ENCODE measurements around the gene MIOX. TPM values are rescaled to one million over a fixed set of nuclear protein-coding genes. Genes with fewer than 3 reads are reported as not detected.
A peak's percentile ranks its signal among the peaks of the same experiment; 100 is the strongest.

MIOX gene
- total and polyA plus RNA-seq, 2 of the 13 experiments (the other 11 are each of a cell fraction or from before 2014, with no cell fraction given) = 1.5 to 2.9 TPM

DNA sequence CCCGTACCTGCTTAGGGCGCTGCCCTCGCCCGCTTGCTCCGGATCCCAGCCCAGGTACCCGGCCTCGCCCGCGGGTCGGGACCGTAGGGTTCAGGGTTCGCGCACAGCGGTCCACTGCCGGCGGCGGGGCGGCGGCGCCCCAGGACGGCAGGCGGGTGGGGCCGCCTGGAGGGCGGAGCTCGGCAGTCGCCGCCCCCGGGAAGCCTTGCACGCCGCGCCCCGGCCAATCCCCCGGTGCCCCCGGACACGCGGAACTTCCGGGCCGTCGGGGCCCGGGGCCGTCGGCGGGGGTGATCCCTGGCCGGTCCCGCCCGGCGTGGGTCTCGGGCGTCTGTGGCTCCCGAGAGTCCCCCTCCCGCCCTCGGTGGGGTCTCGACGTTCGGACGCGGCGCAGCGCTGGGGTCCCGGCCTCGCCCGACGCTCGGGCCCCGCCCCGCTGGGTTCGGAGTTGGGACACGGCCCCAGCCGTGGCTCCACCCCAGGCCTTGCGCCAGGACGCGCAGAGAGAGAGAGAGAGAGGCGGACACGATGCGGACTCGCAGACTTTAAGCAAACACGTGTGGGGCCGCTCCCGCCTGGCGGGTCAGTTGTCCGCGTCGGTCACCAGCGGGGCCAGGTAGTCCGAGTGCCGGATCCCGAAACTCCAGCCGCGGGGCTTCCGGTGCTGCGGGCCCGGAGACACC lies 43.4 kb downstream of the MIOX start, which contains the start of gene TYMP (continued):
- TF ChIP-seq, protein P1, sequence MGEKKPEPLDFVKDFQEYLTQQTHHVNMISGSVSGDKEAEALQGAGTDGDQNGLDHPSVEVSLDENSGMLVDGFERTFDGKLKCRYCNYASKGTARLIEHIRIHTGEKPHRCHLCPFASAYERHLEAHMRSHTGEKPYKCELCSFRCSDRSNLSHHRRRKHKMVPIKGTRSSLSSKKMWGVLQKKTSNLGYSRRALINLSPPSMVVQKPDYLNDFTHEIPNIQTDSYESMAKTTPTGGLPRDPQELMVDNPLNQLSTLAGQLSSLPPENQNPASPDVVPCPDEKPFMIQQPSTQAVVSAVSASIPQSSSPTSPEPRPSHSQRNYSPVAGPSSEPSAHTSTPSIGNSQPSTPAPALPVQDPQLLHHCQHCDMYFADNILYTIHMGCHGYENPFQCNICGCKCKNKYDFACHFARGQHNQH (CRISPR knock-in tag; IDR thresholded peaks at IDR 0.05) = no peak
- TF ChIP-seq, protein P2, sequence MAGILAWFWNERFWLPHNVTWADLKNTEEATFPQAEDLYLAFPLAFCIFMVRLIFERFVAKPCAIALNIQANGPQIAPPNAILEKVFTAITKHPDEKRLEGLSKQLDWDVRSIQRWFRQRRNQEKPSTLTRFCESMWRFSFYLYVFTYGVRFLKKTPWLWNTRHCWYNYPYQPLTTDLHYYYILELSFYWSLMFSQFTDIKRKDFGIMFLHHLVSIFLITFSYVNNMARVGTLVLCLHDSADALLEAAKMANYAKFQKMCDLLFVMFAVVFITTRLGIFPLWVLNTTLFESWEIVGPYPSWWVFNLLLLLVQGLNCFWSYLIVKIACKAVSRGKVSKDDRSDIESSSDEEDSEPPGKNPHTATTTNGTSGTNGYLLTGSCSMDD (CRISPR knock-in tag; IDR thresholded peaks at IDR 0.05) = no peak
- TF ChIP-seq ZFY (CRISPR knock-in tag; IDR thresholded peaks at IDR 0.05) = peak; percentile 83; the same call in 1 of the 2 replicates
- no peak for TF ChIP-seq LBX2 (CRISPR knock-in tag; IDR thresholded peaks at IDR 0.05; ENCODE audit: borderline replicate concordance)
- TF ChIP-seq ETV6 (CRISPR knock-in tag; conservative IDR thresholded peaks at IDR 0.05) = no peak
- TF ChIP-seq, protein P3, sequence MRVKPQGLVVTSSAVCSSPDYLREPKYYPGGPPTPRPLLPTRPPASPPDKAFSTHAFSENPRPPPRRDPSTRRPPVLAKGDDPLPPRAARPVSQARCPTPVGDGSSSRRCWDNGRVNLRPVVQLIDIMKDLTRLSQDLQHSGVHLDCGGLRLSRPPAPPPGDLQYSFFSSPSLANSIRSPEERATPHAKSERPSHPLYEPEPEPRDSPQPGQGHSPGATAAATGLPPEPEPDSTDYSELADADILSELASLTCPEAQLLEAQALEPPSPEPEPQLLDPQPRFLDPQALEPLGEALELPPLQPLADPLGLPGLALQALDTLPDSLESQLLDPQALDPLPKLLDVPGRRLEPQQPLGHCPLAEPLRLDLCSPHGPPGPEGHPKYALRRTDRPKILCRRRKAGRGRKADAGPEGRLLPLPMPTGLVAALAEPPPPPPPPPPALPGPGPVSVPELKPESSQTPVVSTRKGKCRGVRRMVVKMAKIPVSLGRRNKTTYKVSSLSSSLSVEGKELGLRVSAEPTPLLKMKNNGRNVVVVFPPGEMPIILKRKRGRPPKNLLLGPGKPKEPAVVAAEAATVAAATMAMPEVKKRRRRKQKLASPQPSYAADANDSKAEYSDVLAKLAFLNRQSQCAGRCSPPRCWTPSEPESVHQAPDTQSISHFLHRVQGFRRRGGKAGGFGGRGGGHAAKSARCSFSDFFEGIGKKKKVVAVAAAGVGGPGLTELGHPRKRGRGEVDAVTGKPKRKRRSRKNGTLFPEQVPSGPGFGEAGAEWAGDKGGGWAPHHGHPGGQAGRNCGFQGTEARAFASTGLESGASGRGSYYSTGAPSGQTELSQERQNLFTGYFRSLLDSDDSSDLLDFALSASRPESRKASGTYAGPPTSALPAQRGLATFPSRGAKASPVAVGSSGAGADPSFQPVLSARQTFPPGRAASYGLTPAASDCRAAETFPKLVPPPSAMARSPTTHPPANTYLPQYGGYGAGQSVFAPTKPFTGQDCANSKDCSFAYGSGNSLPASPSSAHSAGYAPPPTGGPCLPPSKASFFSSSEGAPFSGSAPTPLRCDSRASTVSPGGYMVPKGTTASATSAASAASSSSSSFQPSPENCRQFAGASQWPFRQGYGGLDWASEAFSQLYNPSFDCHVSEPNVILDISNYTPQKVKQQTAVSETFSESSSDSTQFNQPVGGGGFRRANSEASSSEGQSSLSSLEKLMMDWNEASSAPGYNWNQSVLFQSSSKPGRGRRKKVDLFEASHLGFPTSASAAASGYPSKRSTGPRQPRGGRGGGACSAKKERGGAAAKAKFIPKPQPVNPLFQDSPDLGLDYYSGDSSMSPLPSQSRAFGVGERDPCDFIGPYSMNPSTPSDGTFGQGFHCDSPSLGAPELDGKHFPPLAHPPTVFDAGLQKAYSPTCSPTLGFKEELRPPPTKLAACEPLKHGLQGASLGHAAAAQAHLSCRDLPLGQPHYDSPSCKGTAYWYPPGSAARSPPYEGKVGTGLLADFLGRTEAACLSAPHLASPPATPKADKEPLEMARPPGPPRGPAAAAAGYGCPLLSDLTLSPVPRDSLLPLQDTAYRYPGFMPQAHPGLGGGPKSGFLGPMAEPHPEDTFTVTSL (CRISPR knock-in tag; IDR thresholded peaks at IDR 0.05; ENCODE audit: borderline replicate concordance) = no peak
- peak; percentile 71 for TF ChIP-seq FOXO1 (CRISPR knock-in tag; IDR thresholded peaks at IDR 0.05)
- TF ChIP-seq MTF2 (CRISPR knock-in tag; IDR thresholded peaks at IDR 0.05; ENCODE audit: borderline replicate concordance) = no peak
- TF ChIP-seq STAT6 (CRISPR knock-in tag; IDR thresholded peaks at IDR 0.05; ENCODE audit: borderline replicate concordance) = no peak
- TF ChIP-seq JDP2 (CRISPR knock-in tag; IDR thresholded peaks at IDR 0.05; ENCODE audit: borderline replicate concordance) = no peak; the same call in 1 of the 2 replicates
- peak; percentile 78 for TF ChIP-seq SKI (IDR thresholded peaks at IDR 0.05; ENCODE audit: partially characterized antibody)
- TF ChIP-seq KLF13 (CRISPR knock-in tag; IDR thresholded peaks at IDR 0.05) = no peak
- TF ChIP-seq SRSF4 (IDR thresholded peaks at IDR 0.05; ENCODE audit: low read depth, low read length, poor library complexity, severe bottlenecking) = no peak
- 0 out of 2 replicates have a peak, but pooled peaks have one; percentile 1 for TF ChIP-seq ZSCAN25 (CRISPR knock-in tag; IDR thresholded peaks at IDR 0.05)
- TF ChIP-seq, protein P4, sequence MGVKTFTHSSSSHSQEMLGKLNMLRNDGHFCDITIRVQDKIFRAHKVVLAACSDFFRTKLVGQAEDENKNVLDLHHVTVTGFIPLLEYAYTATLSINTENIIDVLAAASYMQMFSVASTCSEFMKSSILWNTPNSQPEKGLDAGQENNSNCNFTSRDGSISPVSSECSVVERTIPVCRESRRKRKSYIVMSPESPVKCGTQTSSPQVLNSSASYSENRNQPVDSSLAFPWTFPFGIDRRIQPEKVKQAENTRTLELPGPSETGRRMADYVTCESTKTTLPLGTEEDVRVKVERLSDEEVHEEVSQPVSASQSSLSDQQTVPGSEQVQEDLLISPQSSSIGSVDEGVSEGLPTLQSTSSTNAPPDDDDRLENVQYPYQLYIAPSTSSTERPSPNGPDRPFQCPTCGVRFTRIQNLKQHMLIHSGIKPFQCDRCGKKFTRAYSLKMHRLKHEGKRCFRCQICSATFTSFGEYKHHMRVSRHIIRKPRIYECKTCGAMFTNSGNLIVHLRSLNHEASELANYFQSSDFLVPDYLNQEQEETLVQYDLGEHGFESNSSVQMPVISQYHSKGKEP (CRISPR knock-in tag; IDR thresholded peaks at IDR 0.05) = no peak
- TF ChIP-seq ISL2 (CRISPR knock-in tag; IDR thresholded peaks at IDR 0.05) = peak; percentile 53
